Embryonic facial prominence (tissue), 1 donor: ENCODE results near the gene ZNF714.
"Not testable (repeated sequence)": the region's sequence is repeated elsewhere in the genome, so short reads cannot be mapped to it uniquely, and the experiment has no call there.

Experiments
- DNase-seq: peaks from one replicate; pipeline ENCODE4 v3.0.0-alpha.2; 2016; ENCODE audit errors: extremely low spot score

The ZNF714 gene

DNA sequence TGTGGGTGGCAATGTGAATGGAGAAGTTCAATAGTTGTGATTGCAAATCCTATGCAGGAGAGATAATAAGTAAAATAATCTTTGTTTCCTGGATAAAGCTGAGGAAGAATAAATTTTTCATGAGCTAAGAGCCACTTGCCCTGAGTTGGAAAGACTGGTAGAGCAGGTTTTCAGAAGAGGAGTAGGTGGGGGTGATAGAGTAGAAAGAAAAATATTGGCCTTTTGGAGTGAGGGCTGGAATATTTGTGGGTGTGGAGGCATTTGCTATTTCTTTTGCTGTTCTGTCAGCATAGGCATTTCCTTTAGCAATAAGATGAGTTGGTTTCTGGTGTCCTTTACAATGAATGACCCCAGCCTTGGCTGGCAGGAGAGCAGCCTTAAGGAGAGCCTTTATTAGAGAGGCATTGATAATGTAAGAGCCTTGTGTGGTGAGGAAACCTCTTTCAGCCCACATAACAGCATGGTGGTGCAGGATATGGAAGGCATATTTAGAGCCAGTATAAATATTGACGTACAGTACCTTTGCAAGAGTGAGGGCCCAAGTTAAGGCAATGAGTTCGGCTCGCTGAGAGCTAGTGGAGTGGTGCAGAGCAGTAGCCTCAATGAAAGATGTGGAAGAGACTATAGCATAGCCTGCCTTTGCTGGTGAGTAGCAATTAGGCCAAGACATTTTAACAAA is 48.2 kb downstream of the ZNF714 start:
- DNase-seq = no peak

DNA sequence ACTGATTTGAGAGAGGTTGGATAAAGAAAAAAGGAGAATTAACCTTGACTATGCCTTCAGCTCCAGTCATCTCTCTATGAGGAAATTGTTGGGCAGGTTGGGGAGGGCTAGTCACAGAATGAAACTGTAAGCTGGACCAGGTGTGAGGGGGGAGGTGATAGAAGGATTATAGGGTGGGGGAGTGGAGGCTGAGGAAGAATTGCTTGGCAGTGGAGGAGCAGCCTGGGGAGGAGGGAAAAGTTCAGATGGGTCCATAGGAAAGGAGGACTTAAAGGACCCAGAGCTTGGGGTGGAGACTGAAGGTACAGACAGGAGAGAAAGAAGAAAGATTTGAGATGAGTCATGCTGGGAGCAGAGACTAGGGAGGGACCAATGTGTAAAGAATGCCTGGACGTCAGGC is 51.6 kb downstream of the ZNF714 start:
- no peak for DNase-seq

GRCh38 chr19:21134934-21135366 is 52.9 kb downstream of the ZNF714 start:
- no peak for DNase-seq

DNA sequence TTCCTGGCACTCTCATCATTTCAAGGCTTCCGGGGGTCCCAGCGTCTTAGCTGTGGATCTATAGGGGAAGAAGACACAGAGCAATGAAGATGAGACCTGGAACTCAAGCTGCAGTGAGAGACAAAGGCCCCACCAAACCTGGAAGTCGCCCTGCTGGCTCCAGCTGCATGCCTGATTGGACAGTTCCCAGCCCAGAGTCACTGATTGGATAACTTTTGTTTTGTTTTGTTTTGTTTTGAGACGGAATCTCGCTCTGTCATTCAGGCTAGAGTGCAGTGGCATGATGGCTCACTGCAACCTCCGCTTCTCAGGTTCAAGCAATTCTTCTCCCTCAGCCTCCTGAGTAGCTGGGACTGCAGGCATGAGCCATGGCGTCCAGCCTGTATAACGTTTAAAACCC is 53.4 kb downstream of the ZNF714 start:
- no peak for DNase-seq

GRCh38 chr19:21138130-21138529 is 56.1 kb downstream of the ZNF714 start:
- no peak for DNase-seq

DNA sequence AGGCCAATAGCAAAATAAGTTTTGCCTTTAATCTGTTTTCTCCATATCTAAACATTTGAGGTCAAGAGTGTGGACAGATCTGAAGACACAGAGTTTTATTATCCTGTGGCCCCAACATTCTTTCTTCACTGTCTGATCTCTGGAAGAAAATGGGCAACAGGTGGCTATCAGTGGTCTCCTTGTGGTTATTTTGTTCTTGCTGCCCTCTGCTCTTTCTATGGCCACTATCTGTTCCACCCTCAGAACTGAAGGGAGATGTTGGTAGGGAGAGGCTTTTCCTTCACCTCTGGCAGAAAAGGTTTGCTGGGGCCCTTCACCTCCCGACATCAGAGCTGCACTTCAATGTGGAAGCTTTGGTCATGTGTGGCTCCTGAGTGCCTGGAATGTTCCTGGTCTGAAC is 59.0 kb downstream of the ZNF714 start:
- not testable (repeated sequence) for DNase-seq

GRCh38 chr19:21141787-21142464 is 59.9 kb downstream of the ZNF714 start, which contains the start of gene ZNF431:
TSS of gene ZNF431 (plus strand) at chr19:21142040. CDS start at chr19:21142184, 144 bp downstream.
- peak; percentile 89 for DNase-seq

GRCh38 chr19:21143428-21143827 is 61.4 kb downstream of the ZNF714 start:
- DNase-seq = no peak

DNA sequence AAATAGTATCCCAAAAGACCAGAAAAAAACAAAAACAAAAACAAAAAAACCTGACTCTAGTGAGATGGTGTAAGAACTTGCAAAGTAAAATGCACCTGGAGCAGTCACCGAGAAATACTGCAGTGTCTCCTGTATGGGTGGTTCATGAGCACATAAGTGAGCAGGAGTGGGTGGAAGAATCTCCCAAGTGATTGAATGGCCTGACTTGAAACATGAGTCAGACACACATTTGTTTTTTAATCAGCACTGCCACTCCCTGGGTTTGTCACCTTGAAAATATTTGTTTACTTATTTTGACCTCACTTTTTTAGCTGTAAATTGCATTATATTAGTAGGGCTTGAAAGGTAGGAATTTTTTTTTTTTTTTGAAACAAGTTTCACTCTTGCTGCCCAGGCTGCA is 61.9 kb downstream of the ZNF714 start:
- DNase-seq = no peak

- no peak for DNase-seq
These were observed 65.5 kb downstream of the ZNF714 start for GRCh38 chr19:21147540-21147939.

DNA sequence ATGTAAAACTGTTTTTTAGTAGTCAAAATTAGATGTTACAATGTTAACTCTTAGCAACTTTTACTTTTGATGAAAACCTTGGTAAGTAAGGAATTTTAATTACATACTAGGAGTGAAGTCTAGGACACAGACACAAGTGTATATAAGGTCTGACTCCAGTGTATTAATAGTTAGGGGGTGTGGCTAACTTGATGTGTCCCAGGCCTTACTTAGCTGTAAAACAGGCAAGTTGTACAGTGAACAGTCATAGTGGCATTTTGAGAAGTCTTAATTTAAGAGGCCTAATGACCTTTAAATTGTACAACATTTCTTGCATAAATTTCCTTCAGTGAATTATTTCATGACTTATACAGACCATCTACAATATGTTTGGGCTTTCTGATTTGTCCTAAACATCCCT is 66.7 kb downstream of the ZNF714 start:
- no peak for DNase-seq

- DNase-seq = no peak
These were observed 67.9 kb downstream of the ZNF714 start for GRCh38 chr19:21149877-21150276.

GRCh38 chr19:21151460-21151859 is 69.5 kb downstream of the ZNF714 start:
- no peak for DNase-seq

GRCh38 chr19:21158523-21159135 is 76.6 kb downstream of the ZNF714 start:
- no peak for DNase-seq

DNA sequence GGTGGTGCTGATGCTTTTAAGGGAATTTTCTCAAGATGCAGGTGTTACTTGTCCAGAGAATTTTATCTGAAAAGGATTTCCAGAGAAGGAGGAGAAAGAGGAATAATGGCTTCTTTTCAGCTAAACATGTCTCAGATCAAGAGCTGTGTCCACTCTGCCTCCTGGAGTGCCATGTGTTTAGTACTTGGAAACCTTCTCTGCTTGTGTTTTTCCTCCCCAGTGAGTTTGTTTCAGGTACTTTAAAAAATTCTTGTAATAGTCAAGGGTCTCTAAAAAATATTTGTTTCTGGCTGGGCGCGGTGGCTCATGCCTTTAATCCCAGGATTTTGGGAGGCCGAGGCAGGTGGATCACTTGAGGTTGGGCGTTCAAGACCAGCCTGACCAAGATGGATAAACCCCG is 82.5 kb downstream of the ZNF714 start:
- DNase-seq = no peak

GRCh38 chr19:21166436-21166835 is 84.4 kb downstream of the ZNF714 start:
- no peak for DNase-seq
